NCI-H187 (cell line): ENCODE measurements around the gene C16orf78.
"Not testable (repeated sequence)": the region's sequence is repeated elsewhere in the genome, so short reads cannot be mapped to it uniquely, and the experiment has no call there.

Source experiments
- DNase-seq, 2 experiments: peaks; one replicate each; lab custom pipeline; 2025; lab: John Stamatoyannopoulos, UW

Gene C16orf78

GRCh38 chr16:49349446-49350168 lies 24.0 kb upstream of the C16orf78 start:
- DNase-seq: no peak

GRCh38 chr16:49350265-49351095 lies 23.1 kb upstream of the C16orf78 start:
- no peak for DNase-seq

- no peak for DNase-seq
Measured at GRCh38 chr16:49351096-49351487, 22.5 kb upstream of the C16orf78 start.

- no peak for DNase-seq
Measured at GRCh38 chr16:49352892-49353291, 20.7 kb upstream of the C16orf78 start.

GRCh38 chr16:49353680-49354079 lies 19.9 kb upstream of the C16orf78 start:
- DNase-seq: no peak

GRCh38 chr16:49354101-49354500 lies 19.5 kb upstream of the C16orf78 start:
- DNase-seq: no peak

- no peak for DNase-seq
Measured at GRCh38 chr16:49354991-49355390, 18.6 kb upstream of the C16orf78 start.

GRCh38 chr16:49355933-49356665 lies 17.5 kb upstream of the C16orf78 start:
- DNase-seq: no peak

GRCh38 chr16:49356728-49357488 lies 16.7 kb upstream of the C16orf78 start:
- DNase-seq: no peak

- DNase-seq: no peak
Measured at GRCh38 chr16:49359591-49359990, 14.0 kb upstream of the C16orf78 start.

GRCh38 chr16:49361731-49362130 lies 11.9 kb upstream of the C16orf78 start:
- not testable (repeated sequence) for DNase-seq

- no peak for DNase-seq
Measured at GRCh38 chr16:49362230-49362629, 11.4 kb upstream of the C16orf78 start.

- DNase-seq: no peak
Measured at GRCh38 chr16:49365711-49366509, 7.7 kb upstream of the C16orf78 start.

- DNase-seq: no peak
Measured at GRCh38 chr16:49366669-49367068, 6.9 kb upstream of the C16orf78 start.

GRCh38 chr16:49369651-49370611 lies 3.7 kb upstream of the C16orf78 start:
- DNase-seq: no peak

- DNase-seq: no peak
Measured at GRCh38 chr16:49376206-49376605, 2.6 kb downstream of the C16orf78 start.

- DNase-seq: no peak
Measured at GRCh38 chr16:49377196-49377755, 3.7 kb downstream of the C16orf78 start.

- DNase-seq: no peak
Measured at GRCh38 chr16:49378238-49378637, 4.6 kb downstream of the C16orf78 start.

- DNase-seq: no peak
Measured at GRCh38 chr16:49378816-49379215, 5.2 kb downstream of the C16orf78 start.

GRCh38 chr16:49382916-49383315 lies 9.3 kb downstream of the C16orf78 start:
- no peak for DNase-seq
